KMS-11 (cell line): ENCODE data around the gene CORO7.
A peak's percentile ranks its signal among the peaks of the same experiment; 100 is the strongest.

Experiments
- H2AFZ ChIP-seq: fragments of 200-600 bp; sonication (generic); 2 replicates; pipeline ENCODE4 v1.6.1; 2016; ENCODE audit warnings: antibody characterized with exemption, mixed run types, low read depth
- H3K27ac ChIP-seq: fragments of 200-600 bp; sonication (generic); 2 replicates; pipeline ENCODE4 v1.6.1; 2016; ENCODE audit warnings: mild to moderate bottlenecking, mixed run types
- H3K27me3 ChIP-seq: fragments of 200-600 bp; sonication (generic); 2 replicates; pipeline ENCODE4 v1.6.1; 2017; ENCODE audit warnings: mild to moderate bottlenecking, low read depth, mixed run types, moderate library complexity; ENCODE audit not compliant: insufficient read depth
- H3K36me3 ChIP-seq: fragments of 200-600 bp; sonication (generic); 2 replicates; pipeline ENCODE4 v1.6.1; 2017; ENCODE audit warnings: mild to moderate bottlenecking, mixed run types; ENCODE audit not compliant: insufficient read depth
- H3K4me1 ChIP-seq: fragments of 200-600 bp; sonication (generic); 2 replicates; pipeline ENCODE4 v1.6.1; 2016; ENCODE audit warnings: mild to moderate bottlenecking, low read depth, mixed run types; ENCODE audit not compliant: poor library complexity, severe bottlenecking
- H3K4me2 ChIP-seq: fragments of 200-600 bp; sonication (generic); 2 replicates; pipeline ENCODE4 v1.7.0; 2016; ENCODE audit warnings: mild to moderate bottlenecking, mixed run types
- H3K4me3 ChIP-seq: fragments of 200-600 bp; sonication (generic); IDR thresholded peaks from 2 replicates; pipeline ENCODE4 v1.6.1; 2017; ENCODE audit warnings: low read depth, low read length, mixed read lengths; ENCODE audit not compliant: insufficient read depth
- H3K79me2 ChIP-seq: fragments of 200-600 bp; sonication (generic); 2 replicates; pipeline ENCODE4 v1.6.1; 2016; ENCODE audit warnings: low read depth, mixed run types; ENCODE audit not compliant: insufficient read depth
- H3K9ac ChIP-seq: fragments of 200-600 bp; sonication (generic); 2 replicates; pipeline ENCODE4 v1.6.1; 2016; ENCODE audit warnings: mild to moderate bottlenecking, mixed run types
- H4K20me1 ChIP-seq: fragments of 200-600 bp; sonication (generic); 2 replicates; pipeline ENCODE4 v1.6.1; 2016; ENCODE audit warnings: mild to moderate bottlenecking, mixed run types; ENCODE audit not compliant: insufficient read depth
- CTCF ChIP-seq: fragments of 200-600 bp; sonication (generic); conservative IDR thresholded peaks from 2 replicates; pipeline ENCODE4 v1.6.1; 2017; ENCODE audit warnings: low read depth, mild to moderate bottlenecking, antibody characterized with exemption, low read length, moderate library complexity, mixed read lengths

The CORO7 gene

GRCh38 chr16:4353675-4354074, 62.7 kb downstream of the CORO7 start:
- Histone ChIP-seq H3K9ac (no peak overlapping the region), H3K27ac (no peak overlapping the region)
- no peak for TF ChIP-seq CTCF

GRCh38 chr16:4352843-4353242, 63.6 kb downstream of the CORO7 start:
- no peaks in the 10 kb centered on the region for H3K36me3 ChIP-seq
- no peak overlapping the region for H2AFZ ChIP-seq
- H3K27me3 ChIP-seq = no peaks in the 10 kb centered on the region
- H3K9ac ChIP-seq = no peak overlapping the region
- no peaks in the 10 kb centered on the region; the same call in 1 of the 2 replicates for H4K20me1 ChIP-seq
- H3K27ac ChIP-seq = no peak overlapping the region
- peaks cover 32% of the 10 kb centered on the region for H3K4me1 ChIP-seq
- H3K79me2 ChIP-seq = peaks cover 29% of the 10 kb centered on the region
- no peak overlapping the region for H3K4me2 ChIP-seq
- no peak for TF ChIP-seq CTCF
- H3K4me3 ChIP-seq = no peak overlapping the region

More at GRCh38 chr16:4353675-4354074, 62.7 kb downstream of the CORO7 start:
- Histone ChIP-seq H3K4me2 (no peak overlapping the region), H3K4me3 (no peak overlapping the region), H3K79me2 (peaks cover 20% of the 10 kb centered on the region), H3K36me3 (no peaks in the 10 kb centered on the region; the same call in 1 of the 2 replicates), H3K4me1 (peaks cover 28% of the 10 kb centered on the region), H4K20me1 (no peaks in the 10 kb centered on the region; the same call in 1 of the 2 replicates), H3K27me3 (no peaks in the 10 kb centered on the region), H2AFZ (no peak overlapping the region)

GRCh38 chr16:4351880-4352279, 64.5 kb downstream of the CORO7 start:
- Histone ChIP-seq H3K79me2 (peaks cover 38% of the 10 kb centered on the region), H2AFZ (peak overlapping the region; percentile 21; the same call in 1 of the 2 replicates), H3K27ac (peak overlapping the region; percentile 36; the same call in 1 of the 2 replicates), H3K4me1 (peaks cover 32% of the 10 kb centered on the region), H4K20me1 (peaks cover 2% of the 10 kb centered on the region; the same call in 1 of the 2 replicates), H3K36me3 (no peaks in the 10 kb centered on the region), H3K9ac (no peak overlapping the region), H3K4me3 (no peak overlapping the region), H3K4me2 (peak overlapping the region; percentile 56), H3K27me3 (no peaks in the 10 kb centered on the region)
- no peak for TF ChIP-seq CTCF

GRCh38 chr16:4350787-4351659, 65.4 kb downstream of the CORO7 start, which contains the start of gene PAM16:
Gene PAM16 (minus strand): TSS chr16:4351321. CDS start chr16:4351234, 87 bp downstream.
- Histone ChIP-seq H3K79me2 (peaks cover 46% of the 10 kb centered on the region), H3K9ac (peak within 1 kb of the TSS; percentile 95), H3K36me3 (no peaks in the 10 kb centered on the region), H3K4me1 (peaks cover 39% of the 10 kb centered on the region), H3K4me3 (no peak within 1 kb of the TSS), H4K20me1 (peaks cover 11% of the 10 kb centered on the region; the same call in 1 of the 2 replicates), H3K4me2 (peak within 1 kb of the TSS; percentile 56), H3K27ac (peak within 1 kb of the TSS; percentile 83), H3K27me3 (no peaks in the 10 kb centered on the region), H2AFZ (peak within 1 kb of the TSS; percentile 73)
- TF ChIP-seq CTCF = no peak; the same call in 1 of the 2 replicates
